GM21717 (cell line): ENCODE data around the gene STARD7.

ENCODE experiments used
- ATAC-seq: cut with Tn5 transposase; IDR thresholded peaks from one replicate; pipeline ENCODE4 v1.9.1; 2021; ENCODE audit warnings: mild to moderate bottlenecking, moderate library complexity; ENCODE audit not compliant: unreplicated experiment

STARD7 gene

DNA sequence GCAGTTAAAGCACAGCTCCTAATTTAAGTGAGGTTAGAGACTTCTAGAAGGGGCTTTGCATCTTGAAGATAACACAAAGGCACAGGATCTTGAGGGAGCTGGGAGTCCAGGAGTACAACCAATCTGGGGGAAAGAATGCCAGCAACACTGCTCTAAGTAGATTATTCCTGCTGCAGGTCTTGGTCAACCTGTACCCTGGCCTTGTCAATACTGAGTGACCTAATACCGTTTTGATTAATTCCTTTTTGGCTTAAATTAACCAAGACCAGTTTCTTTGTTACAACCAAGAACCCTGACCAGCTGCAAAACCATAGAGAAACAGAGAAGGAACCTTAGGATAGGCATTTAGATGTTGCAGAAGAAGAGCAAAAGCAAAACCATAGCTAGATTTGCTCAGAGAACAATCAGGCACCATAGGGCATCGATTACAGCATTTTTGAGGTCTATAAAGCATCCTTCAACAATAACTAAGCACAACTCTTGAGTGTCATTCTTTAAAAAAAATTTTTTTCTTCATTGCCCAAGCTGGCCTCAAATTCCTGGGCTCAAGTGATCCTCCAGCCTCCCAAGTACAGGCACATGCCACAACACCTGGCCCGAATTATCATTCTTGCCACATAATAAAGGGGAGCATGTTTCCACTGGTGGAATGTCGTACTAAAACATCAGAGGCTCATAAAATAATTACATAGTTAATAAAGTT is 6.3 kb downstream of the STARD7 start:
- ATAC-seq = no peak

DNA sequence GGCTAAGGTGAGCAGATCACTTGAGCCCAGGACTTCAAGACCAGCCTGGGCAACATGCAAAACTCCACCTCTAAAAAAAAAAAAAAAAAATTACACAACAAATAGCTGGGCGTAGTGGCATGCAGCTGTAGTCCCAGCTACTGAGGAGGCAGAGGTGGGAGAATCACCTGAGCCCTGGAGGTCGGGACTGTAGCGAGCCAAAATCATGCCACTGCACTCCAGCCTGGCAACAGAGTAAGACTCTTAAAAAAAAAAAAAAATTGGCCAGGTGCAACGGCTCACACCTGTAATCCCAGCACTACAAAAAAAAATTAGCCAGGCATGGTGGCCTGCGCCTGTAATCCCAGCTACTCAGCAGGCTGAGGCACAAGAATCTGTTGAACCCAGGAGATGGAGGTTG is 7.3 kb downstream of the STARD7 start:
- no peak for ATAC-seq

DNA sequence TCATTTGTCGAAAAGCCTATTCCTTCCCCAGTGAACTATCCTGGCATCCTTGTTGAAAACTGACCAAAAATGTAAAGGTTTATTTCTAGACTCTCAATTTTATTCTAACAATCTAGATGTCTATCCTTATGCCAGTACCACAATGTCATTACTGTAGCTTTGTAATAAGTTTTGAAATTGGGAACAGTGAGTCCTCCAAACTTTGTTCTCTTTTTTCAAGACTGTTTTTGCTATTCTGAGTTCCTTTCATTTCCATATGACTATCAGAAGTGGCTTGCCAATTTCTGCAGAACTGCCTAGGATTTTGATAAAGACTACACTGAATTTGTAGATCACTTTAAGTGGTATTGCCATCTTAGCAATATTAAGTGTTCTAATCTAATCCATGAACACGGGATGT is 9.7 kb downstream of the STARD7 start:
- ATAC-seq = no peak

DNA sequence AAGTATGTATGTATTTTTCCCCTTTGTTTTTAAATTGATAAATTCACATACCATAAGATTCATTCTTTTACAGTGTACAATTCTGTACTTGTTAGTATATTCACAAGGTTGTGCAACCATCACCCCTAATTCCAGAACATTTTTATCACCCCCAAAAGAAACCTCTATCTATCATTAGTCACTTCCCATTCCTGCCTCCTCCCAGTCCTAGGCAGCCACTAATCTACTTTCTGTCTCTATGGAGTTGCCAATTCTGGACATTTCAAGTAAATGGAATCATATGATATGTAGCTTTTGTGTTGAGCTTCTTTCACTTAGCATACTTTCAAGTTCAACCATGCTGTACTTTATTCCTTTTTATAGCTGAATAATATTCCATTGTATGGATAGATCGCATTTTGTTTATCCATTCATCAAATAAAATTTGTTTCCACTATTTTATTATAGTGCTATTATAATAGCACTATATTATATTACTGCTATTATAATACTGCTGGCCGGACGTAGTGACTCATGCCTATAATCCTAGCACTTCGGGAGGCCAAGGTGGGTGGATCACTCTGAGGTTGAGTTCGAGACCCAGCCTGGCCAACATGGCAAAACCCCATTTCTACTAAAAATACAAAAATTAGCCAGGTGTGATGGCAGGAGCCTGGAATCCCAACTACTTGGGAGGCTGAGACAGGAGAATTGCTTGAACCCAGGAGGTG is 10.9 kb downstream of the STARD7 start:
- ATAC-seq = no peak

DNA sequence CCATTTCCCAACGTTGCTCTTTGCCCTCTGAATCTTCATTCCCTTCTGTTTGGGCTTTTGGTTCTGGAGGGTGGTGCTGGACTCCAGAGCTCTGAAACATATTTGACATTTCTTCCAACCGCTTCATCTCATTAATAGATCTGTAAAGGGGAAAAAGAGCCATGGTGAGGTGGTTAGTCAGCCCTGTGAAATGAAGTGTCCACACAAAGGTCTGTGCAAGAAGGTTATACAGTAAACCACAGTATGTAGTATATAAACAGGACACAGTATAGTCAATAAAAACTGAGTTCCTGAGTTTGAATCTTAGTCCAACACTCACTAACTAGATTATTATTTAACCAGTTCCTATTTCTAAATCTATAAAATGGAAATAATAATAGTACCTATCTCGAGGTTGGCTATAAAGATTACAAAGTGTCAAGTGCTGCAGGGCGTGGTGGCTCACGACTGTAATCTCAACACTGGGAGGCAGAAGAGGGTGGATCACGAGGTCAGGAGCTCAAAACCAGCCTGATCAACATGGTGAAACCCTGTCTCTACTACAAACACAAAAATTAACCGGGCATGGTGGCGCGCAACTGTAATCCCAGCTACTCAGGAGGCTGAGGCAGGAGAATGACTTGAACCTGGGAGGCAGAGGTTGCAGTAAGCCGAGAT is 13.1 kb downstream of the STARD7 start:
- no peak for ATAC-seq

DNA sequence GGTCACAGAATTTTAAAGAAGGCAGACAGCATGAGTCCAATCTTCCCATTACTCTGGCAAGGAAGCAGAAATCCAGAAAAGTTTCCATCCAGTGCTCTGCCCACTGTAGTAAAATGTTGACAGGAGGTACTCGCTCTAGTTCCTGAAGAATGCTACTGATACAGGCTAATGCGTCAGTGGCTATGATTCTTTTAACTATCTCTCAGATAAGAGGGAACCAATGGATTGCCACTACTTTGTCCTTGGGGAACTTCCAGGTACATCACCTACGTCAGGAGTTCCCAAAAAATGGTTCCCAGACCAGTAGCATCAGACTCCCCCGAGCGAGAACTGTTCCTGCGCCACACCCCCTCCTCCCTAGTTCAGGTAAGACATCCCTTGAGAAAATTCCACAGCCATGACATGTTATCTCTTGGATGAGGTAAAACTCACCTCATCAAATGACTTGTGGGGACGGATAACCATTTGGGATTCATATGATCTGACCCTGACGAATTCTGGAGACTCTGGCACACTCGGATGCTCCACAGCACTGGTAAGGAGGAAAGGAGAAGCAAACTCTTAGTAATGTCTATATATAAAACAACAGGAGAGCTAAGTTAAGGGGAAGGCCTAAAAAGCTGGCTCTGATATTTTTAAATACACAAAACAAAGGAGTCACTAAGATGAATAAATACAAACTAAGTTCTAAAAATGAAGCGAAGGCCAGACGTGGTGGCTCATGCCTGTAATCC is 16.5 kb downstream of the STARD7 start:
- ATAC-seq = no peak

DNA sequence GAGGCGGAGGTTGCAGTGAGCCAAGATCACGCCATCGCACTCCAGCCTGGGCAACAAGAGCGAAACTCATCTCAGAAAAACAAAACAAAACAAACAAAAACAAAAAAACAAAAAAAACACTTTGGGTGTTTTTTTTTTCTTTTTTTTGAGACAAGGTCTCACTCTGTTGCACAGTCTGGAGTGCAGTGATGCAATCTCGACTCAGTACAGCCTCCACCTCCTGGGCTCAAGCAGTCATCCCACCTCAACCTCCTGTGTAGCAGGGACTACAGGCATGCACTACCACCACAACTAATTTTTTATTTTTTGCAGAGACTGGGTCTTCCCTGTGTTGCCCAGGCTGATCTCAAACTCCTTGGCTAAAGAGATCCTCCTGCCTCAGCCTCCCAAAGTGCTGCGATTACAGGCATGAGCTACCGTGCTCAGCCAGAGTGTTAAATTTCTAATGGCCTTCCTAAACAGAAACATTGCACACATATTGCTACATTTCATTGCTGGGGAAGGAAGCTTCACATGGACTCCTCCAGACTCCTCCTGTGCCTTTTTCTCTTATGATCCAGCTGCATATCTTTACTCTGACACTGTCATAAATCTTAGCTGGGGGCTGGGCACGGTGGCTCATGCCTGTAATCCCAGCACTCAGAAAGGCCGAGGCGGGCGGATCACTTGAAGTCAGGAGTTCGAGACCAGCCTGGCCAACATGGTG is 19.7 kb downstream of the STARD7 start:
- ATAC-seq = no peak

DNA sequence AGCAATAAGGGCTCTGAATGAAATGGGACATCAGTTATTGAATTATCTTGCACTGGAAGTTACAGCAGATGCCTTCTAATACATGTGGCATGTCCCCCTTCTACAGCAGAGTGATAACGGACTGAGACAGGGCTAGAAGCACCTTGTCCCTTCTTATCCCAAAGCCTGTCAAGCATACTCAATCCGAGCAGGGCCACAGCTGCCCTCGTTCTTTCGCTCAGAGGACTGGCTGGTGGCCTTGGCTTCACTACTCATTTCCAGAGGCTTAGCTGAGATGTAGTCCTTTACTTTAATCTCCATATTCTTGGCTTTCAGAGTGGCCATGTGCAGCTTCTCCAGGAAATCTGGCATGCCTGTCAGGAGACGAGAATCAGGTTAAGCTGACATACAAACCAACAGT is 22.1 kb downstream of the STARD7 start:
- ATAC-seq = no peak

DNA sequence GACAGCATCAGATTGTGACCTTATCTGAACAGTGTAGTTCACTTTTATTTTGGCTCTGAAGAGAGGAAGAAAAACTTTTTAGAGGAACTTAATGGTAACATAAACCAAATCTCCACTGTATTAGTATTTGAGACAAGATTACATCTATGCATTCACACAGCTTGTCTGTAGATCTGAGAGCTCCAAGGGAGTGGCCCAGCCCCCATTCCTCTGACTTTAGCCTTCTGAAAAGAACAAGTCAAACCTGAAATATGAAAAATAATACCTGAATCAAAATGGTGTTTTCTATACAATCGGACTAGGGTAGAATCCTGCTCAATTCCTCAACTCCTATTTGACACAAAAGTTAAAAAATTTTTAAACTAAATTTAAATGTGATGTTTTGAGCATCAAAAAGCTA is 23.1 kb downstream of the STARD7 start:
- ATAC-seq = no peak

DNA sequence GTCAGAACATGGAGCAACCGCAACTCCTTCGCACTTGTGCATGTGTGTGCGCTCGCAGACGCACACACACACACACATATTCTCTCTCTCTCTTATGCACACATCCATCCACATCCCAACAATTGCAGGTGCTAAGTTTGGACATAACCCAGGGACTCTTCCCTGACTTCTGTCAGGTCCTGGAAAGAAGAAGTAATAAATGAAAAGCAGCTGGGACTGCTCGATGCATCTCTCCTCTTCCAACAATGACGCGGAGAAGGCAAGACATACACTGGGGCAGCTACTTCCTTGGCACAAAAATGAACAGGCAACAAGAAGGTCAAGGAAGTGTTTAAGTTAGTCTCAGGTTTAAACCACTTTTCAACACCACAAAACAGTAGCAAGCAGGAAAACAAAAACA is 23.6 kb downstream of the STARD7 start:
- no peak for ATAC-seq

DNA sequence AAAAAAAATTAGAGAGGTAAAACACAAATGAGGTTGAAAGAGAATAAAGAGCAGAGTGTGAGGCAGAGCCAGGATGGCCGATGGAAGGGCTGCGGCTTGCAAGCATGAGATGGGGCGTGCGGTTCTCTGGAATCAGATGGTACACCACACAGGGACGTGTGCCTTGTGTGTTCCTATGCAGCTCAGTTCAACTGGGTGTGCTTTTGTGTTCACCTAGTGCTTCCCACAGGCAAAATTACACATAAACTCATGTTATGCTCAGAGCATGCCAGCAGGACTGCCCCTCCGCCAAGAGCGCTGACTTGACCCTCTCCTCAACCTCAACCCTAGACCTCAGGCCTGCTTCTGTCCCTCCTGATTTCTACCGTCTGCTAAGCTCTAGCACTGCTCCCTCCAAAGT is 24.4 kb downstream of the STARD7 start:
- no peak for ATAC-seq

DNA sequence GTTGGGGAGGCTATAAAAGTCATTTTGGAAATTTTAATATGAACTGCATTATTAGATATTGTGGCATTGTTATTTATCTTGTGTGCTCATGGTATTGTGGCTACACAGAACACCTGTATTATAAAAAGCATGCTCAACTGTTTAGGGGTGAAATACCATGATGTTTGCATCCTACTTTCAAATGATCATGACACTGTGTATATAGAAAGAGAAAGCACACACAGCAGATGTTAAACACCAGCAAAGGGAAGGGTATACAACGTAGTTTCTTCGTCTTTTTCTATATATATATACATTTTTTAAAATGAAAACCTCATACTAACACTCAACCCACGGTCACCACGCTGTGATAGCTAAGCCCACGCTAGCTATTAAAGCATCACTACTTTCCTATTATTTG is 27.1 kb downstream of the STARD7 start:
- no peak for ATAC-seq

DNA sequence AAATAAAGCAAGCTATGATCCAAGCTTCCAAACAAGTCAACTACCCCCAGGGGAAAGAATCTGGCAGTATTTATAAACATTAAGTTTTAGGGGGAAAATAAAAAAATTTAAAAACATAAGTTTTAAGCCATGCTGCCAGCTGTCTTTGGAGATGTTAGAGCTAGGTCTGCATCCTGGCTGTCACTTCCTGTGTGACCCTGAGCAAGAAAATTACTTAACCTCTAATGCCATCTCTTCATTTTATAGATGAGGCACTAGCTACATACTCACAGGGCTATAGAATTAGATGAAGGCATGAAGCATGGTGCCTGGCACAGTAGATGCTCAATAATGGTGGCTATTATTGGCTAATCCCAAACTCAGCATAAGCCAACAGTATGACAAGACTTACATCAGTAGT is 28.1 kb downstream of the STARD7 start:
- no peak for ATAC-seq

DNA sequence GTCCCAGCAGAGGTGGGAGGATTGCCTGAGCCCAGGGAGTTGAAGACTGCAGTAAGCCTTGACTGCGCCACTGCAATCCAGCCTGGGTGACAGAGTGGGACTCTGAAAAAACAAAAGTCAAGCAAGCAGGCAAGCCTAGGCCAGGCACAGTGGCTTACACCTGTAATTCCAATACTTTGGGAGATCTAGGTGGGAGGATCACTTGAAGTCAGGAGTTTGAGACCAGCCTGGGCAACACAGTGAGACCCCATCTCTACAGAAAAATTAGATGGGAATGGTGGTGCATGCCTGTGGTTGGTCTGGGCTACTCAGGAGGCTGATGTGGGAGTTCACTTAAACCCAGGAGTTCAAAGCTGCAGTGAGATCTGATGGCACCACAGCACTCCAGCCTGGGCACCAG is 28.6 kb downstream of the STARD7 start:
- ATAC-seq = no peak

DNA sequence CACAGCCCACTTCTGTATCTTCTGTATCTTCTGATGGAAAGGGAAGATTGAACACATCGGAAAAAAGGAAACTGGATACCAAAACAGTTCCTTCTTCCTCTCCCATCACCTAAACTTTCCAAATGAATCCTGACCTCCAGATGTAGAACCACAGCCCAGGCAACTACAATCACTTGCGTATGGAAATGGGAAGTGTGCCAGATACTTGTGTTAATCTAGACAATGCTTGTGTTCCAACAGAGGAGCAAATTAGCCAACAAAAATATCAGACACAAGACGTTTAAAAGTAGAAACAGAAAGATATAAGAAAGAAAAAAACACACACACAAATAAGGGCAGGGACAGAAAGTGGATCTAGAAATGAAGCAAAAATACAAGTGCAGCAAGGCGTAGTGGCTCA is 32.0 kb downstream of the STARD7 start:
- no peak for ATAC-seq

DNA sequence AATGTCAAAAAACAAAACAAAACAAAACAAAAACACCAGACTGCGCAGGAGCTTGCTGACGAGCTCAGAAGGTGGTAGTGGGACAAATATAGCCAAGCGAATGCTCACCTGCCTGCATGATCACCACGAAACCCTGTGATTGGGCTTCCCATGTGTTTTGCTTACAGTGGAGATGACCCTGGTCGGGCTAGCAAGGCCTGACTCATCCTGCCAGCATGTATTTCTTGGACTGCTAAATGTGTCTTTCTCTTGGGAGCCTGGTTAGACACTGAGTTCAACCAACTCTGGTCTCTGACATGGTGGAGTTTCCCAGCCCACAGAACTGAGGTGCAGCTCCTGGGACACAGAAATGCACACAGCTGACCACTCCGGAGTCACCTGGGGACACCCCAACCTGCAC is 32.7 kb downstream of the STARD7 start:
- no peak for ATAC-seq

DNA sequence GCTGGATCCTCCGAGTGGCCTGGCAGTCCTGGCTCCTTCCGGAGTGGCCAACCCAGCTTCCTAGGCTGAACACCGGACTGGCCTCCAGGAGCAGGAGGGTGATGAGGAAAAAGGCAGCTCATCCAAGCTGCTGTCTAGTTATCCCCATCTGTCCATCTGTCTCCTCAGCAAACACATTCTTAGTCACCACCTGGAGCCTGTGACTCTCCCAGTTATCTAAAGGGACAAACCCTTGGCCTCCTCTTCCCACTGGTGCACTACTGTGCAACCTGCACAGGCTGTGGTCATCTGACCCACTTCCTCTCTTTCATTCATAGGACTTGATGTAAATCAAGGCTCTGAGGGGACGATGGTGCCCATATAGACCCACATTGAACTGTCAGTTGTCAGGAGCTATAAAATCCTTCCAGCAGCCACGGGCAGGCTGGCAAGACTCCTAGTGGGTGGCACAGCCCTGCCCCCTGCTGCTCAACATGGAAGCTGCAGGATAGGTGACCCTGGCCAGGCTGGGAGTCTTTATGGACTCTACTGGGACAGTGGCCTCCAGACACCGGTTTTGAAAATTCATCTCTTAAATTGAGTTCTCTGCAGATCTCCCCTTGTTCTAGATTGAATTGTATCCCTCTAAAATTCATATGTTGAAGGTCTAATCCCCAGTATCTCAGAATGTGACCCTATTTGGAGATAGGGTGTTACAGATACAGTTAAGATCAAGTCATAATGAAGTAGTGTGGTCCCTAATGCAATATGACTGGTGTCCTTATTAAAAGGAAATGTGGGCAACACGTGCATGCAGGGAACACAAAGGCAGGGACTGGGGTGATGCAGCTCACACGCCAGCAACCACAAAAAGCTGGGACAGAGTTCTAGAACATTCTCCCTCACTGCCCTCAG is 34.1 kb downstream of the STARD7 start:
- ATAC-seq = peak; percentile 72

DNA sequence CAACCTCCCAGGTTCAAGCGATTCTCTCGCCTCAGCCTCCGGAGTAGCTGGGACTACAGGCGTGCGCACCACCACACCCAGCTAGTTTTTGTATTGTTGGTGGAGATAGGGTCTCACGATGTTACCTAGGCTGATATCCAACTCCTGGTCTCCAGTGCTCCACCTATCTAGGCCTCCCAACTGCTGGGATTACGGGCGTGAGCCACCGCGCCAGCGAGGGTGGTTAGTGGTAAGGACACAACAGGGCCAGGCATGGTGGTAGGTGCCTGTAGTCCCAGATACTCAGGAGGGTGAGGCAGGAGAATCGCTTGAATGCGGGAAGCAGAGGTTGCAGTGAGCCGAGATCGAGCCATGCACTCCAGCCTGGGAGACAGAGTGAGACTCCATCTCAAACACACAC is 36.8 kb downstream of the STARD7 start:
- ATAC-seq = no peak

DNA sequence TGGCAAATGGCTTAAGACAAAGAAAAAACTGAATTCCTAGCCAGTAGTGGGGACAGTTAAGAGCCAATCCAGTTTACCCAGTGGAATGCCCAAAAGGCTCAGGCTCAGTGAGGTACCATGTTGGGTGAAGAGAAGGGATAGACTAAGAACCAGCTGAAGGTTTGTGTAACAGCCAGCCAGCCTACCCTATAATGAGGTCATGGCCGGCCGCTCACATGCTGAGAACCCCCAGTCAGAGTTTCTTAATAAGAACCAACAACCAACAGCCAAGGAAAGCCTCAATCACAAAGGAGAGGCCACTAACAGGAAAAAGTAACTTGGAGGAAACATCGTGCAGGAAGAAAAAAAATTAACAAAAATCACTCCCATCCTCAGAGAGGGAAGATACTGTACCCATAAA is 38.0 kb downstream of the STARD7 start:
- no peak for ATAC-seq
